Embryonic facial prominence (tissue), 1 donor: Measurements from ENCODE around the gene DNAH14.

Experiments
- DNase-seq: peaks from one replicate; pipeline ENCODE4 v3.0.0-alpha.2; 2016; ENCODE audit errors: extremely low spot score

Gene DNAH14

GRCh38 chr1:225408249-225408648 lies 478.8 kb downstream of the DNAH14 start:
- no peak for DNase-seq

DNA sequence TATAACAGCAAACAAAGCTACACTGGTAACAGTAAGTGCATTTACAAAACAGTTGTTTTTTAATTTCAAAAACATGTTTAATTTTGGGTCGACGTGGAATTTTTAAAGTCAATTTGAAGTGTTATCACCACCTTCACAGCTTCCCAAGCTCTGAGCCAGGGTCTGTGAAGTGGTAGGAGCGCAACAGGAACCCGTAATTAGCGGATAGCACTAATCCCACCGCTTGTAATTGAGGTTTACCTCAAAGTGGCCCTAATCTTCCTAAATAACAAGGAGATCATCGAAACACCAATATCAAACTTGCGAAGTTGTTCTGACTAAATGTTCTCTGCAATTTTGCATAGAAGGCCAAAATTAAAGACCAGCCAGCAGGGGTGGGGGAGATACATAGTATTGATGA lies 479.6 kb downstream of the DNAH14 start:
- DNase-seq, result no peak

DNA sequence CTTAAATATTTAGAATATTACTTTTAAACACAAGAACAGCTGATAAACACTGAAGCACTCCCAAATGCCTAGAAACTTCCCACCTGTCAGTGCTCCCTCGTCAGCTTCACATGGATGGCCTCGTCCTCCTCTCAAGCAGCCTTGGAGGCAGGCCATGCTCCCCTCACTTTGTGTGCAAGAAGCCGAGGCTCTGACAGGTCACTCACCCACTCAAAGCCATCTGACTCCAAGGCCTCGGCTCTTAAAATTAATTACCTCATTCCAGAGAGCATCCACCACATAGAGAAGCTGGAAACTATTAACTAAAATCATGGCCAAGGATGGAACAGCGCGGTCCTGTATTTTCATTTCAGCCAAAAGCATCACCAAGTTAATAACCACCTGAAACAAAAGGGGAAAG lies 480.6 kb downstream of the DNAH14 start:
- DNase-seq, result no peak

GRCh38 chr1:225412321-225412720 lies 482.8 kb downstream of the DNAH14 start:
- DNase-seq, result no peak

GRCh38 chr1:225412803-225413351 lies 483.4 kb downstream of the DNAH14 start:
- DNase-seq, result no peak

DNA sequence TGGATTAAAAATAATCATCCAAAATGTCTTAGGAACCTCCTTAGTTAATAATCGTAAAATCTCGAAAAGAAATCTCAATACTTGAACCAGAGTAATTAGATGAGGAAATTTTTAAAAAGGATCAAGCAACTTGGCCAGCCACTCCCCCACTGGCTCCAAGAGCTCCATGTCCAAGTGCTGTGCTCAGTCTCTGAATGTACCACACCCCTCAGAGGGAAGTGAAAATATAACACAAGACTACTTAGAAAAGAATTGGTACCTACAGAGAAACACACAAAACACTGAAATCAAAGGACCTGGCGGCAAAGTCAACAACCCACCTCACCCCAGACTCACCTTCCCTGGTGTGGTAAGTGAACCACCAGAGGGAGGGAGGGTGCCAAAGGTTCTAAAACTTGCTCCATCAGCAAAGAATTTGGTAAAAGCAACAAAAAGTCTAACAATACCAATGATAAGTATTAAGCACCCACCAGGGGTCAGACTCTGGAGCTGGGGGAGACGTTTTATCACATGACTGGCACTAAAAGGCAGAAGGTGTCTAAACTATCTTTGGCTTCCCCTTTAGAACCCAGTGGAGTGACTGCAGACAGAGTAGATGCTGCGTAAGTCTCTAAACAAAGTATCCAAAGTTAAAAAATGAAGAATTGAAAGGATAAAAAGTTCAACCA lies 484.4 kb downstream of the DNAH14 start:
- no peak for DNase-seq

DNA sequence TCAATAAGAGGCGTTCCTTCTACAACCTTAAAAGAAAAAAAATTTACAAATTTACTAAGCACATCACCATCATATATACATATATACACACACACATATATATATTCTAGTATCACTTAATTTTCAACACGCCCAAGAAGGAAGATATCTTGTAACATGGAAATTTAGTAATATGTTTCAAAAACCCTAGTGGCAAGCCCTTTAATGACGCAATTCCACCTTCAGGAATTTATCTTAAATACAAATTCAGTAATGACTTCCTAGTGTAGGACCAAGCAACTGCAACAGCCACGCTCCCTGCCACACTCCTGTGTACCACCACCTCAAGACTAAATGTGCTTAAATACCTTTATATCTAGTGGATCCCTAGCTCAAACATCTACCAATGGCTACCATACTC lies 485.8 kb downstream of the DNAH14 start:
- DNase-seq, result no peak

DNA sequence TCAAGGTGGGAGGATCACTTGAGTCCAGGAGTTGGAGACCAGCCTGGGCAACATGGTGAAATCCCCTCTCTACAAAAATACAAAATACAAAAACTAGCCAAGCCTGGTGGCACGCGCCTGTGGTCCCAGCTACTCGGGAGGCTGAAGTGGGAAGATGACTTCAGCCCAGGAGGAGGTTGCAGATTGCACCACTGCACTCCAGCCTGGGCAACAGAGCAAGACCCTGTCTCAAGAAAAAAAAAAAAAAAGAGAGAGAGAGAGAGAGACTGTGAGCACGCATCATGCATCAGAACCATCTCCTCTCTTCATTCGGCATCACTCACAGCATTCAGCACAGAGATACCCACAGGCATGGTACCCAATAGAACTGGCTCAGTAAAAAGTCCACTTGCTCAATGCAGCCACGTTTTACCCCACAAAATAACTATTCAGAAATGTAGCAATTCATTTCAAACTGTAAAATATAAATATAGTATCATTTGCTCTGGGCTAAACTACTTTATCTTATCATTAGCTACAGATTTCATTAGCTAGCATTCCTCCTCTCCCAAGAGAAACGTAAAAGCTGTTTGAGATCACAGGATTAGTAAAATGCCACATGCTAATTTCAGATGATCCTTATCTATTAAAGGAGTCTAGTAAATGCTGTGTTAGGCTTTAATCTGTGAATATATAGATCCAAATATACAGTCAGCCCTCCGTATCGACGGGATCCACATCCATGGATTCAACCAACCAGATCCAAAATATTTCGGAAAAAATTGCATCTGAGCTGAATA lies 486.7 kb downstream of the DNAH14 start:
- DNase-seq, result no peak

- DNase-seq, result no peak
Observed at GRCh38 chr1:225418059-225418458, 488.6 kb downstream of the DNAH14 start.

GRCh38 chr1:225418598-225418997 lies 489.1 kb downstream of the DNAH14 start:
- no peak for DNase-seq

GRCh38 chr1:225422031-225422605 lies 492.6 kb downstream of the DNAH14 start:
- DNase-seq, result no peak

DNA sequence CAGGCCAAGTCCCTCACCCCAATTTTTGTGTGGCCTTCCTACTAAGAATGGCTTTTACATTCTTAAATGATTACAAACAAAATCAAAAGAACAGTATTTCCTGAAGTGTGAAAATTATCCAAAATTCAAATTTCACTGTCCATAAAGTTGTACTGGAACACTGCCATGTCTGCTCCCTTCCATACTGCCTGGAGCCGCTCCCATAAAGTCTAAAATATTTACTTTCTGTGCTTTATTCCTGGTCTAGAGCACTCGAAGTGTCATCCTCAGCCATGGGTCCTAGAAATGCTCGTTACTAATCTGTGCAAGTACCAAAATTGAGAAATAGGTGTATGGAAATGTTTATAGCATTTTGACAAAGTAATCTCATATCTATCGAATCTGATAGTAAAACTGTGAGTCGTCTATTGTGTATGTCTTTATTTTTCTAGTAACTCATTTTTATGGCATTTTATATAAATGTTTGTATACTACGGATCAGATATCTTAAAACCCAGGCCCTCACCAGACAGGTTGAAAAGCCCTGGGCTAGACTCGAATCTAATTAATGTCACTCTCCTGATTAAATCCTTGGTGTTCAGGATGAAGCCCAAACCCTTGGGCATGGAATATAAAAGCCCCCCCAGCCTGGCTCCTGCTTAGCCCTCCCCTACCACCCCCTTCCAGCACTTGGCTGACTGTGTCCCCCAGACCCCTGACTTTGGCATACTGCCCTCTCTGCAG lies 493.5 kb downstream of the DNAH14 start:
- DNase-seq, result no peak

- no peak for DNase-seq
Observed at GRCh38 chr1:225423518-225423855, 494.0 kb downstream of the DNAH14 start.

DNA sequence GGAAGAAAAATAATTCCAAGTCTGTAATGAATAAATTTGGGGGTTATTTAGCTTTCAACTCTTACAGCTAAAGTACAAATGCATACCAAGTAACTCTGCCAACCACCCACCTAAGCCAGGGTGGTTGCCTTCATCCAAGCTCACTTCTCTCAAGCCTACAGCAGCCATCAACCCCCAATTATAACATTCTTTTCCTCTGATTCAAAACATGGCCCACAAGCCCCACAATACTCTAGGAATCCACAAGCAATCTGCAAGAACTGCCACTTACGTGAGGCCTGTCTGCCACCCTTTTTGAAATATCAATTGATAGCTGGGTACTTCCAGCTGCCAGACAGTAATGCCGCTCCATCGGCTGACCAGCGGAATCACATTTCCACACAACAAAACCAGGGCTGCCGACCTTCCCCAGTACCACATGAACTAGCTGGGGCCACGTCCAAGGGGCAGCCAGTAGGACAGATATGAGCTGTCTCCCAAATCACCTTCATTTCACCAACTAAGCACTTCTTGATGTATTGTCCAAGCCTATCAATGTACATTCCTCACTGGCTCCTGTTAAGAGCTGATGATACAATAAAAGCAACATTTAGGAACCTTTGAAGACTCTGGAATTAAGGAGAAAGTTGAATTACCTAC lies 495.2 kb downstream of the DNAH14 start:
- no peak for DNase-seq

DNA sequence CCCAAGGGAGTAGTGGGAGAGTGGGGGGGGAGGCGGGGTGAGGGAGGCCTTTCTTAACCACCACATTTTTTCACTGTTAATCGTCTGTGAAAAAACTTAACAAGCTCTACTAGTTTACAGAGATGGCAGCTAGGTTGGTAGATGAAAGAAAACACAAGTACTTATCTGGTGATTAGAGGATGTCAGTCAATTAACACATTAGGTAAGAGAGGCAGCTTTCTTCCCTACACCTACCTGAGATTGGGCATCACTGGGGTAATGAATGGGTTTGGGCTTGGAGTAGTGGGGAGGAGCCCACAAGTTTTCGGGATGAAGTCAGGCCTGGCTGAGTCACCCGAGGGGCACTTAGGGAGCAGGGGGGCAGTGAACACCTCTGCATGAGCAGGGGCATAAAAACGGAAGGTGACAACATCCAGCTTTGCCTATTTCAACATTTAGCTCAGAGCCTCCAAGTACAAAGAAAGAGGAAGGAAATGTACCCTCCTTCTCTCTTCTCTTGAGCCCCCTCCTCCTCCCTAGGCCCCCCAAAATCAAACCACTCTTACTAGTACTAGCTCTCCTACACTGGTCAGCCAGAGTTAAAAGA lies 495.8 kb downstream of the DNAH14 start:
- no peak for DNase-seq

DNA sequence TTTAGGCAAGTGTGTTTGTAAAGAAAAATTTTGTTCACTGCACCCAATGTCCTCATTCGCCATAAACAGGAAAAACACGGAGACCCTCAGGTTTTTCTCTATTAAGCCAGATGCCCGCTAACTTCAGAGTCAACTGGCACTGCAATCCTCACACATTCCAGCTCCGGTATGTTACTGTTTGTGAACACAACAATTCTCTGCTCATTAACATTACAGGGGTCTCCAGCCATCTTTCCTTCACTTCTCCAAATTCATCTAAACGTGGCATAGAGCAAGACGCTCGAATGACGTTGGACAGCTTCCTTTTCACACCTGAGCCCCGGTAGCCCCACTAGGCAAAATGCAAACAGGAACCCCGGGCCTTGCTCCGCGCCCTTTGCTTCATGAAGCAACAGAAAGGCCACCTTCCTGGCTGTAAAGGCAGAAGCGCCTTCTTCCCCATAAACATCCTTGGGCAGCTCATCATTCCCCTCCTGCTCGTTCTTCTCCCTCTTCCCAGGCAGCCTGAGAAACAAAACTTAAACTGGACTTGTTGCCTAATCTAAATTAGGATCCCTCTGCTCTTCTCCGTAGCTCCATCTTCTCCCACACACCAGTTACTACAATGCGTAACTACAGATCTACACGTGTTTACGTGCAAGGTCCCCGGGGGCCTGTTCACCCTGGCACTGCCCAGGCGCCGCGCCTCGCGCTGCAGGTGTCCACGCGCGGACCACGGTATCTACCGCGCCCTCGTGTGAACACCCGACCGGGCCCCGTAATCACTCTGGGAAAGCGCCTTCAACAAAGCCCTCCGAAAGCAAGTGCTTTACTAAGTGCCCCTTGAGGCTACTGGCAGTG lies 497.1 kb downstream of the DNAH14 start:
- no peak for DNase-seq

- peak; percentile 25 for DNase-seq
Observed at GRCh38 chr1:225427235-225428067, 498.0 kb downstream of the DNAH14 start, which contains the start of gene LBR. Gene LBR, minus strand, starts transcription at chr1:225428038. Its CDS starts 3,963 bp downstream, at chr1:225424075.

- peak; percentile 84 for DNase-seq
Observed at GRCh38 chr1:225428068-225428880, 498.8 kb downstream of the DNAH14 start.
